ENCODE measurements around the gene PAX6.

DNA sequence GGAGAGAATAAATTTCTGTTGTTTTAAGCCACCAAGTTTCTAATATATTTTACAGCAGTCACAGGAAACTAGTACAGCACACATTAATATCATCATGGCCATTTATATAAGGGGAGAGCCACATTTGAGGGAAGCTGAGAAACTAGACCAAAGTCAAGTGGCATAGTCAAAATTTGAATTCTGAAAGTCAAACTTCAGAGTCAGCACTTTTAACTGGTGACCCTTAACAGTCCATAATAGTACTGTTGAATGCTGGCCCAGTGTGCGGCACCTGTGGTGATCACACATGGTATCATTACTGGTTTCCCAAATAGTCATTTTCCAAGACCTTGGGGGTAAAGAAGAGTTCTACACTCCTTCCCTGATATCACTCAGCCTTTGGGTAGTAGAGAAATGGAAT, 44.3 kb upstream of the PAX6 start:
- TF ChIP-seq, protein P1, sequence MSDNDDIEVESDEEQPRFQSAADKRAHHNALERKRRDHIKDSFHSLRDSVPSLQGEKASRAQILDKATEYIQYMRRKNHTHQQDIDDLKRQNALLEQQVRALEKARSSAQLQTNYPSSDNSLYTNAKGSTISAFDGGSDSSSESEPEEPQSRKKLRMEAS (IDR thresholded peaks at IDR 0.05), result no peak
- TF ChIP-seq RAD21 (IDR thresholded peaks at IDR 0.05; ENCODE audit: low read depth), result no peak
- no peak for TF ChIP-seq CEBPB (IDR thresholded peaks at IDR 0.05)
- TF ChIP-seq TAF1 (IDR thresholded peaks at IDR 0.05; ENCODE audit: low read depth), result no peak
- no peak for TF ChIP-seq YY1 (IDR thresholded peaks at IDR 0.05; ENCODE audit: low read depth)
- no peak for TF ChIP-seq NFIC (IDR thresholded peaks at IDR 0.05)
- no peak for TF ChIP-seq CREB1 (IDR thresholded peaks at IDR 0.05; ENCODE audit: low read depth)
- TF ChIP-seq EP300 (IDR thresholded peaks at IDR 0.05; ENCODE audit: borderline replicate concordance), result no peak
- no peak for TF ChIP-seq TEAD4 (IDR thresholded peaks at IDR 0.05)
- TF ChIP-seq, protein P2, sequence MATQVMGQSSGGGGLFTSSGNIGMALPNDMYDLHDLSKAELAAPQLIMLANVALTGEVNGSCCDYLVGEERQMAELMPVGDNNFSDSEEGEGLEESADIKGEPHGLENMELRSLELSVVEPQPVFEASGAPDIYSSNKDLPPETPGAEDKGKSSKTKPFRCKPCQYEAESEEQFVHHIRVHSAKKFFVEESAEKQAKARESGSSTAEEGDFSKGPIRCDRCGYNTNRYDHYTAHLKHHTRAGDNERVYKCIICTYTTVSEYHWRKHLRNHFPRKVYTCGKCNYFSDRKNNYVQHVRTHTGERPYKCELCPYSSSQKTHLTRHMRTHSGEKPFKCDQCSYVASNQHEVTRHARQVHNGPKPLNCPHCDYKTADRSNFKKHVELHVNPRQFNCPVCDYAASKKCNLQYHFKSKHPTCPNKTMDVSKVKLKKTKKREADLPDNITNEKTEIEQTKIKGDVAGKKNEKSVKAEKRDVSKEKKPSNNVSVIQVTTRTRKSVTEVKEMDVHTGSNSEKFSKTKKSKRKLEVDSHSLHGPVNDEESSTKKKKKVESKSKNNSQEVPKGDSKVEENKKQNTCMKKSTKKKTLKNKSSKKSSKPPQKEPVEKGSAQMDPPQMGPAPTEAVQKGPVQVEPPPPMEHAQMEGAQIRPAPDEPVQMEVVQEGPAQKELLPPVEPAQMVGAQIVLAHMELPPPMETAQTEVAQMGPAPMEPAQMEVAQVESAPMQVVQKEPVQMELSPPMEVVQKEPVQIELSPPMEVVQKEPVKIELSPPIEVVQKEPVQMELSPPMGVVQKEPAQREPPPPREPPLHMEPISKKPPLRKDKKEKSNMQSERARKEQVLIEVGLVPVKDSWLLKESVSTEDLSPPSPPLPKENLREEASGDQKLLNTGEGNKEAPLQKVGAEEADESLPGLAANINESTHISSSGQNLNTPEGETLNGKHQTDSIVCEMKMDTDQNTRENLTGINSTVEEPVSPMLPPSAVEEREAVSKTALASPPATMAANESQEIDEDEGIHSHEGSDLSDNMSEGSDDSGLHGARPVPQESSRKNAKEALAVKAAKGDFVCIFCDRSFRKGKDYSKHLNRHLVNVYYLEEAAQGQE (IDR thresholded peaks at IDR 0.05; ENCODE audit: low read depth), result no peak
